Heart left ventricle (tissue), 13 donors: ENCODE measurements around the gene PTPN3.

Source experiments
- CTCF ChIP-seq, 12 donors: fragments of 200-600 bp; sonication (generic) in 4 of 12; IDR thresholded peaks; one replicate each; pipeline versions ENCODE4 v1.5.0 to v1.8.0; 2018 to 2022; ENCODE audit warnings: antibody characterized with exemption in 12 of 12, mild to moderate bottlenecking in 5 of 12
- POLR2A ChIP-seq, 2 donors: fragments of 450-650 bp; IDR thresholded peaks; one replicate each; pipeline ENCODE4 v1.6.1; 2017; ENCODE audit warnings: antibody characterized with exemption in 2 of 2, mild to moderate bottlenecking in 2 of 2, moderate library complexity in 2 of 2
- donor health status: ischemic (EF 13 %, LVEDD 7.1; RV severe dilation, severe dysfunction).
- donor health status: DM: no; HTN: yes; CAD: no.
- donor health status: DM: no; HTN: no; CAD: no.
- donor health status: ischemic (EF 25% LVEDD 6.9; RV normal size, moderate dysfunction).
- donor health status: ischemic (EF 25% LVEDD 5.7; RV mildly dilated, moderate dysfunction).
- donor health status: ischemic (EF 35%, LVEDD 5.7; RV mildly dilated, moderate dysfunction).
- donor health status: nonischemic (EF 11% LVEDD 7.7; RV severe dilation, severe dysfunction).
- donor health status: DM: yes; HTN: yes; CAD: no.
- donor health status: PGD.
- donor health status: ischemic (EF 29% LVEDD 5.4; RV normal size, mild dysfunction).
- donor health status: nonischemic (EF 23%, LVEDD 6.1; RV moderate dilation, normal function).

- TF ChIP-seq POLR2A (IDR thresholded peaks at IDR 0.05) = no peak
- TF ChIP-seq CTCF (IDR thresholded peaks at IDR 0.05) = no peak
Measured at GRCh38 chr9:109476642-109477257, 21.4 kb downstream of the PTPN3 start.
